ENCODE data around the gene FGF12. TPM values are rescaled to one million over a fixed set of nuclear protein-coding genes. Genes with fewer than 3 reads are reported as not detected.

Gene FGF12
- total RNA-seq, 1 donor from 2014 or later: 7.0 TPM

GRCh38 chr3:192331749-192332385, 395.5 kb downstream of the FGF12 start:
- H3K9me3 Mint-ChIP-seq: no peaks in the 10 kb centered on the region

GRCh38 chr3:192326656-192327055, 400.7 kb downstream of the FGF12 start:
- peaks cover 2% of the 10 kb centered on the region for H3K4me1 Mint-ChIP-seq
- no peaks in the 10 kb centered on the region for H3K27me3 ChIP-seq
- no peaks in the 10 kb centered on the region for H3K4me1 ChIP-seq
- no peak for TF ChIP-seq EZH2 (IDR thresholded peaks at IDR 0.05)
- TF ChIP-seq, protein P1, sequence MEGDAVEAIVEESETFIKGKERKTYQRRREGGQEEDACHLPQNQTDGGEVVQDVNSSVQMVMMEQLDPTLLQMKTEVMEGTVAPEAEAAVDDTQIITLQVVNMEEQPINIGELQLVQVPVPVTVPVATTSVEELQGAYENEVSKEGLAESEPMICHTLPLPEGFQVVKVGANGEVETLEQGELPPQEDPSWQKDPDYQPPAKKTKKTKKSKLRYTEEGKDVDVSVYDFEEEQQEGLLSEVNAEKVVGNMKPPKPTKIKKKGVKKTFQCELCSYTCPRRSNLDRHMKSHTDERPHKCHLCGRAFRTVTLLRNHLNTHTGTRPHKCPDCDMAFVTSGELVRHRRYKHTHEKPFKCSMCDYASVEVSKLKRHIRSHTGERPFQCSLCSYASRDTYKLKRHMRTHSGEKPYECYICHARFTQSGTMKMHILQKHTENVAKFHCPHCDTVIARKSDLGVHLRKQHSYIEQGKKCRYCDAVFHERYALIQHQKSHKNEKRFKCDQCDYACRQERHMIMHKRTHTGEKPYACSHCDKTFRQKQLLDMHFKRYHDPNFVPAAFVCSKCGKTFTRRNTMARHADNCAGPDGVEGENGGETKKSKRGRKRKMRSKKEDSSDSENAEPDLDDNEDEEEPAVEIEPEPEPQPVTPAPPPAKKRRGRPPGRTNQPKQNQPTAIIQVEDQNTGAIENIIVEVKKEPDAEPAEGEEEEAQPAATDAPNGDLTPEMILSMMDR (IDR thresholded peaks at IDR 0.05): no peak
- no peak for TF ChIP-seq EZH2phosphoT487 (IDR thresholded peaks at IDR 0.05)
- no peaks in the 10 kb centered on the region for H3K36me3 ChIP-seq
- H3K27ac Mint-ChIP-seq: no peak overlapping the region
- H3K9me3 ChIP-seq (ENCODE audit: low read depth): no peaks in the 10 kb centered on the region
- no peaks in the 10 kb centered on the region for H4K20me1 ChIP-seq (ENCODE audit: low read depth)
- no peak overlapping the region for H2AFZ ChIP-seq (replicated peaks)
- H3K36me3 Mint-ChIP-seq: peaks cover 26% of the 10 kb centered on the region
- DNase-seq (ENCODE audit: low spot score): no peak
- no peak overlapping the region for H3K4me2 ChIP-seq
- H3K9ac ChIP-seq: no peak overlapping the region
- no peaks in the 10 kb centered on the region for H3F3A ChIP-seq (ENCODE audit: low read depth)
- H3K79me2 ChIP-seq (ENCODE audit: low read depth): no peaks in the 10 kb centered on the region
- H3K4me3 Mint-ChIP-seq: no peak overlapping the region
- H3K9me3 Mint-ChIP-seq: peaks cover 13% of the 10 kb centered on the region
- H3K27ac ChIP-seq: no peak overlapping the region
- H3K27me3 Mint-ChIP-seq (ENCODE audit: insufficient read depth, low read depth): no peaks in the 10 kb centered on the region
- H3K4me3 ChIP-seq: no peak overlapping the region

More at GRCh38 chr3:192331749-192332385, 395.5 kb downstream of the FGF12 start:
- Mint-ChIP-seq H3K36me3 (peaks cover 26% of the 10 kb centered on the region), H3K4me1 (peaks cover 8% of the 10 kb centered on the region), H3K4me3 (no peak overlapping the region), H3K27ac (no peak overlapping the region), H3K27me3 (ENCODE audit: insufficient read depth, low read depth) (no peaks in the 10 kb centered on the region)
- Histone ChIP-seq H3K4me2 (no peak overlapping the region), H3K9ac (no peak overlapping the region), H3K36me3 (no peaks in the 10 kb centered on the region), H3K79me2 (ENCODE audit: low read depth) (no peaks in the 10 kb centered on the region), H3F3A (ENCODE audit: low read depth) (no peaks in the 10 kb centered on the region), H3K9me3 (ENCODE audit: low read depth) (no peaks in the 10 kb centered on the region), H3K4me1 (peaks cover 22% of the 10 kb centered on the region), H3K4me3 (no peak overlapping the region), H4K20me1 (ENCODE audit: low read depth) (no peaks in the 10 kb centered on the region), H2AFZ (replicated peaks) (no peak overlapping the region), H3K27ac (no peak overlapping the region), H3K27me3 (no peaks in the 10 kb centered on the region)
- no peak for TF ChIP-seq EZH2 (IDR thresholded peaks at IDR 0.05)
- TF ChIP-seq, protein P1 (IDR thresholded peaks at IDR 0.05): no peak
- TF ChIP-seq EZH2phosphoT487 (IDR thresholded peaks at IDR 0.05): no peak
- no peak for DNase-seq (ENCODE audit: low spot score)

- Histone ChIP-seq H3K36me3 (no peaks in the 10 kb centered on the region), H3F3A (ENCODE audit: low read depth) (no peaks in the 10 kb centered on the region), H3K9me3 (ENCODE audit: low read depth) (no peaks in the 10 kb centered on the region), H3K27me3 (no peaks in the 10 kb centered on the region), H3K4me3 (no peak overlapping the region), H3K4me1 (no peaks in the 10 kb centered on the region), H3K79me2 (ENCODE audit: low read depth) (no peaks in the 10 kb centered on the region), H3K9ac (no peak overlapping the region), H2AFZ (replicated peaks) (no peak overlapping the region), H4K20me1 (ENCODE audit: low read depth) (no peaks in the 10 kb centered on the region), H3K27ac (no peak overlapping the region), H3K4me2 (no peak overlapping the region)
- TF ChIP-seq EZH2phosphoT487 (IDR thresholded peaks at IDR 0.05) (no peak), EZH2 (IDR thresholded peaks at IDR 0.05) (no peak)
- TF ChIP-seq, protein P1 (IDR thresholded peaks at IDR 0.05): no peak
- Mint-ChIP-seq H3K27ac (peak overlapping the region; percentile 16), H3K36me3 (peaks cover 32% of the 10 kb centered on the region), H3K27me3 (ENCODE audit: insufficient read depth, low read depth) (no peaks in the 10 kb centered on the region), H3K9me3 (peaks cover 23% of the 10 kb centered on the region), H3K4me1 (no peaks in the 10 kb centered on the region), H3K4me3 (no peak overlapping the region)
- no peak for DNase-seq (ENCODE audit: low spot score)
These were observed 409.8 kb downstream of the FGF12 start for GRCh38 chr3:192317564-192317963.
